Breast epithelium (tissue), 3 donors: ENCODE results near the gene SEC24C.
"Not testable (repeated sequence)": the region's sequence is repeated elsewhere in the genome, so short reads cannot be mapped to it uniquely, and the experiment has no call there.

Source experiments
- POLR2A ChIP-seq: fragments of 450-650 bp; IDR thresholded peaks from one replicate; pipeline ENCODE4 v1.6.1; 2016; ENCODE audit warnings: antibody characterized with exemption, mild to moderate bottlenecking, moderate library complexity
- TF ChIP-seq, protein P1 (sequence below), 3 donors: fragments of 450-650 bp; IDR thresholded peaks; one replicate each; pipeline ENCODE4 v1.5.1; 2016 to 2017; ENCODE audit warnings: antibody characterized with exemption in 3 of 3, mild to moderate bottlenecking in 3 of 3, moderate library complexity in 3 of 3

DNA sequence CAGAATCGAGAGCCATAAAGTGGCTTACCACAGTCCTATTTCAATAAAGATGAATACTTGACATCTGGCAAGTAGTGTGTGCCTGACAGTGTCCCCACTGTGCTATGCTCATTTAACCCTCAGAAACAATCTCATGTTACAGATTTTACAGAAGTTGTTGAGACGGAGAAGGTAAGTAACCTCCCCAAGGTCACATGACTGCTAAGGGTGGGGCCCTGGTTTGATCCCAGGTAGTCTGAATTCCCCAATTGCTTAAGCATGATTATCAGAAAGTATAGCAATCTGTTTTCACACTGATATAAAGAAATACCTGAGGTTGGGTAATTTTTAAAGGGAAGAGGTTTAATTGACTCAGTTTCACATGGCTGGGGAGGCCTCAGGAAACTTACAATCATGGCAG, 45.4 kb upstream of the SEC24C start:
- not testable (repeated sequence) for TF ChIP-seq POLR2A
- TF ChIP-seq, protein P1, sequence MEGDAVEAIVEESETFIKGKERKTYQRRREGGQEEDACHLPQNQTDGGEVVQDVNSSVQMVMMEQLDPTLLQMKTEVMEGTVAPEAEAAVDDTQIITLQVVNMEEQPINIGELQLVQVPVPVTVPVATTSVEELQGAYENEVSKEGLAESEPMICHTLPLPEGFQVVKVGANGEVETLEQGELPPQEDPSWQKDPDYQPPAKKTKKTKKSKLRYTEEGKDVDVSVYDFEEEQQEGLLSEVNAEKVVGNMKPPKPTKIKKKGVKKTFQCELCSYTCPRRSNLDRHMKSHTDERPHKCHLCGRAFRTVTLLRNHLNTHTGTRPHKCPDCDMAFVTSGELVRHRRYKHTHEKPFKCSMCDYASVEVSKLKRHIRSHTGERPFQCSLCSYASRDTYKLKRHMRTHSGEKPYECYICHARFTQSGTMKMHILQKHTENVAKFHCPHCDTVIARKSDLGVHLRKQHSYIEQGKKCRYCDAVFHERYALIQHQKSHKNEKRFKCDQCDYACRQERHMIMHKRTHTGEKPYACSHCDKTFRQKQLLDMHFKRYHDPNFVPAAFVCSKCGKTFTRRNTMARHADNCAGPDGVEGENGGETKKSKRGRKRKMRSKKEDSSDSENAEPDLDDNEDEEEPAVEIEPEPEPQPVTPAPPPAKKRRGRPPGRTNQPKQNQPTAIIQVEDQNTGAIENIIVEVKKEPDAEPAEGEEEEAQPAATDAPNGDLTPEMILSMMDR (IDR thresholded peaks at IDR 0.05), result not testable (repeated sequence)
